ENCODE measurements around the gene SMYD3.

DNA sequence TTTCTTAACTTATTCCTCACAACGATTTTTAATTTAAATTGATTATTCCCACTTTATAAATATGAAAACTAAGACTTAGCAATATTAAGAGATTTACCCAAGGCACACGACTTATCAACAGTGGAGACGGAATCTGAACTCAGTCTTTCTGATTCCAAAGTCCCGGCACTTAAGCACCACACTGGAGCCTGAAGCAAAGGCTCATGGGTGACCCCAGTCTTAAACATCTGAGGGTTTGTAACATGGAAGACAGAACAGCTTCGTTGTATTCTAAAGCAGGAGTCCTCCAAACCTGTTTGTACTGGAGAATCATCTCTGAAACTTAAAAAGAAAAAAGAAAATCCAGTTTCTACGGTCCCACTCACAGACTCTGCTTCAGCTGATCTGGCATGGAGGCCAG is 519.5 kb downstream of the SMYD3 start:
- TF ChIP-seq CTCF (IDR thresholded peaks at IDR 0.05; ENCODE audit: insufficient read depth, low read depth, low read length) = no peak
- TF ChIP-seq EZH2 (IDR thresholded peaks at IDR 0.05; ENCODE audit: insufficient read depth, low read length) = no peak

Measured in astrocyte (in vitro differentiated cells and primary cell).